TTC549 (cell line): ENCODE measurements around the gene HSPA1B.
"Not testable (repeated sequence)": the region's sequence is repeated elsewhere in the genome, so short reads cannot be mapped to it uniquely, and the experiment has no call there.

ENCODE experiments used
- FAIRE-seq: peaks from 2 replicates; lab custom pipeline; 2012; peaks lifted over from hg19 to GRCh38; lab: Jason Lieb, UNC

The HSPA1B gene

GRCh38 chr6:31829633-31830283 lies 2.2 kb downstream of the HSPA1B start:
- FAIRE-seq, result peak; percentile 59

GRCh38 chr6:31830886-31831335 lies 3.4 kb downstream of the HSPA1B start:
- FAIRE-seq, result no peak

- no peak for FAIRE-seq
Measured at GRCh38 chr6:31831350-31832215, 4.0 kb downstream of the HSPA1B start.

GRCh38 chr6:31834367-31835250 lies 7.1 kb downstream of the HSPA1B start:
- no peak for FAIRE-seq

GRCh38 chr6:31836047-31836473 lies 8.5 kb downstream of the HSPA1B start:
- no peak for FAIRE-seq

- no peak for FAIRE-seq
Measured at GRCh38 chr6:31836474-31837368, 9.2 kb downstream of the HSPA1B start.

GRCh38 chr6:31837369-31838113 lies 10.0 kb downstream of the HSPA1B start:
- FAIRE-seq, result no peak

GRCh38 chr6:31838114-31838553 lies 10.6 kb downstream of the HSPA1B start:
- not testable (repeated sequence) for FAIRE-seq

GRCh38 chr6:31838968-31839367 lies 11.4 kb downstream of the HSPA1B start:
- FAIRE-seq, result no peak

- not testable (repeated sequence) for FAIRE-seq
Measured at GRCh38 chr6:31839779-31840126, 12.2 kb downstream of the HSPA1B start.

GRCh38 chr6:31842053-31842452 lies 14.5 kb downstream of the HSPA1B start:
- no peak for FAIRE-seq

GRCh38 chr6:31844507-31844906 lies 17.0 kb downstream of the HSPA1B start:
- no peak for FAIRE-seq

GRCh38 chr6:31847276-31847978 lies 19.9 kb downstream of the HSPA1B start:
- FAIRE-seq, result no peak

- no peak for FAIRE-seq
Measured at GRCh38 chr6:31850765-31851484, 23.4 kb downstream of the HSPA1B start.

- FAIRE-seq, result no peak
Measured at GRCh38 chr6:31851485-31851832, 23.9 kb downstream of the HSPA1B start.

GRCh38 chr6:31851980-31852718 lies 24.6 kb downstream of the HSPA1B start:
- FAIRE-seq, result not testable (repeated sequence)

GRCh38 chr6:31857774-31858173 lies 30.2 kb downstream of the HSPA1B start:
- not testable (repeated sequence) for FAIRE-seq

GRCh38 chr6:31858707-31859106 lies 31.2 kb downstream of the HSPA1B start:
- no peak for FAIRE-seq

GRCh38 chr6:31859923-31860322 lies 32.4 kb downstream of the HSPA1B start:
- no peak for FAIRE-seq
